AG04449 (cell line): ENCODE measurements around the gene KRTAP10-8.
"Not testable (repeated sequence)": the region's sequence is repeated elsewhere in the genome, so short reads cannot be mapped to it uniquely, and the experiment has no call there.

ENCODE experiments used
- CTCF ChIA-PET: fragments of 350-600 bp; formaldehyde crosslinking; extraction: SDS; loops from one replicate; lab custom pipeline; 2021; ENCODE audit warnings: antibody characterized with exemption; lab: Yijun Ruan, JAX
- POLR2A ChIA-PET: fragments of 400-600, 350-600 bp; formaldehyde crosslinking; extraction: SDS; loops from one replicate; lab custom pipeline; 2020; ENCODE audit warnings: antibody characterized with exemption, inconsistent platforms; lab: Yijun Ruan, JAX
- DNase-seq: peaks from one replicate; pipeline ENCODE4 v3.0.0-alpha.2; 2010; ENCODE audit warnings: low read depth, low spot score
- H3K4me3 ChIP-seq: 2 replicates; pipeline ENCODE4 v1.5.1; 2011; ENCODE audit warnings: low read depth, mild to moderate bottlenecking, control low read depth, low read length
- CTCF ChIP-seq: IDR thresholded peaks from one replicate; pipeline ENCODE4 v1.5.1; 2011; ENCODE audit warnings: mild to moderate bottlenecking, moderate library complexity, low read length, control low read depth, inconsistent platforms; ENCODE audit not compliant: insufficient read depth; ENCODE audit errors: missing control alignments

The KRTAP10-8 gene

GRCh38 chr21:44603109-44603875 lies 8.6 kb upstream of the KRTAP10-8 start:
- H3K4me3 ChIP-seq = no peak overlapping the region
- DNase-seq = no peak
- ChIA-PET POLR2A (no interaction called here), CTCF (no interaction called here)
- no peak for TF ChIP-seq CTCF

GRCh38 chr21:44603911-44604310 lies 8.0 kb upstream of the KRTAP10-8 start:
- H3K4me3 ChIP-seq = no peak overlapping the region
- TF ChIP-seq CTCF = no peak
- ChIA-PET POLR2A (no interaction called here), CTCF (no interaction called here)
- no peak for DNase-seq

GRCh38 chr21:44606495-44606894 lies 5.4 kb upstream of the KRTAP10-8 start:
- no peak for TF ChIP-seq CTCF
- no peak overlapping the region for H3K4me3 ChIP-seq
- ChIA-PET CTCF (no interaction called here), POLR2A (no interaction called here)
- DNase-seq = no peak

- CTCF ChIA-PET = no interaction called here
- no peak for DNase-seq
- POLR2A ChIA-PET = no interaction called here
- no peak for TF ChIP-seq CTCF
- H3K4me3 ChIP-seq = no peak overlapping the region
These were observed 2.7 kb upstream of the KRTAP10-8 start for GRCh38 chr21:44609193-44609592.

DNA sequence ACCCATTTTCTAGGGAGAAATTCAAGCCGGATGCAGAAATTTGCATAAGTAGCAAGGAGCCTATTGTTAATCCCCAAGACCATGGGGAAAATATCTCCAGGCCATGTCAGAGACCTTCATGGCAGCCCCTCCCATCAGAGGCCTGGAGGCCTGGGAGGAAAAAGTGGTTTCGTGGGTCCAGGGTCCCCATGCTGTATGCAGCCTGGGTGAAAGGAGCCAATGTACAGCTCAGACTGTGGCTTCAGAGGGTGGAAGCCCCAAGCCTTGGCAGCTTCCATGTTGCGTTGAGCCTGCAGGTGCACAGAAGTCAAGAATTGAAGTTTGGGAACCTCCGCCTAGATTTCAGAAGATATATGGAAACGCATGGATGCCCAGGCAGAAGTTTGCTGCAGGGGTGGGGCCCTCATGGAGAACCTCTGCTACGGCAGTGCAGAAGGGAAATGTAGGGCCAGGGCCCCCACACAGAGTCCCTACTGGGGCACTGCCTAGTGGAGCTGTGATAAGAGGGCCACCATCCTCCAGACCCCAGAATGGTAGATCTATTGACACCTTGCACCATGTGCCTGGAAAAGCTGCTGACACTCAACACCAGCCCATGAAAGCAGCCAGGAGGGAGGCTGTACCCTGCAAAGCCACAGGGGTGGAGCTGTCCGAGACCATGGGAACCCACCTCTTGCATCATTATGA lies 1.6 kb upstream of the KRTAP10-8 start:
- POLR2A ChIA-PET, H3K4me3 ChIP-seq, DNase-seq, CTCF ChIA-PET: not testable (repeated sequence)

DNA sequence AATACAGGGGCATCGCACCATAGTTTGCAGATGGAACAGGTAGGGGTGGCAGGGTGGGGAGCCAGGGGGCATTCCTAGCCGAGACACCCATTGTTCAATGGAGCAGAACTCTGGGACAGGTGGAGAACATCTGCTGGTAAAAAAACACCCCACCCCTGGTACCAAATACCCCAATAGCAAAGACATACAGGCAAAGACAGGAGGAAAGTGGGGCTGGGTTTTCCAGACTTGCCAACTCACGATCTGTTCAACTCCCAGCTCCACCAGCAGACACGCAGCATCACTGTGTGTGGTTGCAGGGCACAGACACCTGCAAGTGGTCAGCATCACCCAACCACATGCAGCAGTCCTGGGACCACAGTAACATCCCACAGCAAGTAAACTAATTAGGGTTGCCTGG lies 328 bp upstream of the KRTAP10-8 start:
- no peak for TF ChIP-seq CTCF
- no peak for DNase-seq
- ChIA-PET POLR2A (no interaction called here), CTCF (no interaction called here)
- no peak overlapping the region for H3K4me3 ChIP-seq
